Lung (tissue), 12 donors: ENCODE measurements around the gene NENF. TPM values are rescaled to one million over a fixed set of nuclear protein-coding genes. Genes with fewer than 3 reads are reported as not detected.

ENCODE experiments used
- ATAC-seq: fragments of 200-7000 bp; cut with Tn5 transposase; one replicate; pipeline ENCODE4 v1.9.1; 2020; ENCODE audit warnings: moderate number of reproducible peaks; ENCODE audit not compliant: insufficient read depth, low FRiP score
- DNase-seq, 3 donors: peaks; one replicate each; pipeline ENCODE4 v3.0.0-alpha.2; 2013 to 2017
- H3K27ac ChIP-seq, 2 donors: one replicate each; pipeline ENCODE4 v1.5.1; 2013; ENCODE audit warnings: mild to moderate bottlenecking in 2 of 2, moderate library complexity in 2 of 2, control low read depth in 1 of 2, inconsistent platforms in 1 of 2, low read depth in 1 of 2, low read length in 1 of 2
- H3K27me3 ChIP-seq, 3 donors: one replicate each; pipeline ENCODE4 v1.5.1; 2013; ENCODE audit warnings: low read length in 2 of 3; ENCODE audit not compliant: control insufficient read depth in 3 of 3, insufficient read depth in 3 of 3
- H3K36me3 ChIP-seq, 4 donors: one replicate each; pipeline ENCODE4 v1.5.1; 2013; ENCODE audit warnings: low read length in 4 of 4, mild to moderate bottlenecking in 1 of 4, moderate library complexity in 1 of 4; ENCODE audit not compliant: control insufficient read depth in 4 of 4, insufficient read depth in 4 of 4
- H3K4me1 ChIP-seq, 5 donors: one replicate each; pipeline ENCODE4 v1.5.1; 2013; ENCODE audit warnings: low read length in 5 of 5, mild to moderate bottlenecking in 2 of 5, moderate library complexity in 1 of 5; ENCODE audit not compliant: control insufficient read depth in 5 of 5, insufficient read depth in 5 of 5
- H3K4me3 ChIP-seq: one replicate; pipeline ENCODE4 v1.5.1; 2013; ENCODE audit warnings: mild to moderate bottlenecking, control low read depth, moderate library complexity
- H3K9ac ChIP-seq, 2 donors: one replicate each; pipeline ENCODE4 v1.5.1; 2013; ENCODE audit warnings: low read length in 2 of 2, control low read depth in 1 of 2; ENCODE audit not compliant: insufficient read depth in 1 of 2
- H3K9me3 ChIP-seq, 4 donors: one replicate each; pipeline ENCODE4 v1.5.1; 2013; ENCODE audit warnings: low read length in 3 of 4, mild to moderate bottlenecking in 1 of 4, moderate library complexity in 1 of 4; ENCODE audit not compliant: control insufficient read depth in 4 of 4, insufficient read depth in 3 of 4
- WGBS, 2 donors: extraction: QIAGEN DNeasy Blood & Tissue Kit; methylation state at CpG; one replicate each; pipeline ENCODE4 v1.1.7; 2013; 5-methylcytosine and 5-hydroxymethylcytosine counted together
- polyA plus RNA-seq, 2 donors: library from polyadenylated mRNA; stranded (reverse); fragments of 200-250 nt; gene quantifications; one replicate each; pipeline ENCODE4 v1.2.1, GENCODE V29; 2013
- total RNA-seq, 2 donors: library from RNA; depleted of rRNA in 1 of 2; stranded (reverse); fragments of >200 nt in 1 of 2; gene quantifications; one replicate each; pipeline ENCODE4 v1.2.1, GENCODE V29; 2014 to 2021
- TF ChIP-seq, protein P1 (sequence below): IDR thresholded peaks from 2 replicates; pipeline ENCODE4 v1.5.1; 2012; ENCODE audit warnings: mild to moderate bottlenecking; ENCODE audit errors: control extremely low read depth, extremely low read depth
- donor health status: control.
- donor health status: control.
- donor health status: Bipolar disorder and iron deficiency.
- donor health status: healthy.
- donor health status: DM: yes; HTN: yes; CAD: no.

NENF gene
- total and polyA plus RNA-seq, 4 donors, result 27.1 to 94.7 (median 43.5) TPM

DNA sequence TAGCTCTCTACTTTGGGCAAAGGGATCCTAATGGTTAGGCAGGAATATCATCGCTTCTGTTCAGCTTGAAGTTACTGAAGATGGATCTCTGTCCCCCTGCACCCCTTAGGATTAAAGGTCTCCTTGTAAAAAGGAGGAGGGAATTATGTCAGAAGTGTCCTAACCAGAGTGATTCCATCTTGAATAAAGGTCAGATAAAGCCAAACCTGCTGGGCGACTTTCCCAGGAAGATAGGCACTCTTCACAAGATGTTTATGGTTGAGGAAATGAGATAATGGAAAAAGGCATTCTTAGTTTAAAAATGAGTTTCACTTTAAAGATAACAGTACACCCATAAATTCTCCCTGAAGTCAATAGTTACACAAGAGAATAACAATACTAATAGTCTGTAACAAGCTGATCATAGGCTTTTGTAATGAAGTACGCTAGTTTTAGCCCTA is 1.7 kb upstream of the NENF start:
- Histone ChIP-seq H3K36me3 (no peaks in the 10 kb centered on the region), H3K27ac (no peak overlapping the region), H3K9me3 (no peaks in the 10 kb centered on the region), H3K27me3 (no peaks in the 10 kb centered on the region), H3K9ac (no peak overlapping the region), H3K4me1 (peaks cover 0 to 22% (median 3%) of the 10 kb centered on the region in 5 donors), H3K4me3 (no peak overlapping the region)
- WGBS, 2 donors, result 60 to 75% methylated on average over 3 of the region's 3 CpGs
- peak in 1 of 3 donors; percentile 24 for DNase-seq
- TF ChIP-seq, protein P1, sequence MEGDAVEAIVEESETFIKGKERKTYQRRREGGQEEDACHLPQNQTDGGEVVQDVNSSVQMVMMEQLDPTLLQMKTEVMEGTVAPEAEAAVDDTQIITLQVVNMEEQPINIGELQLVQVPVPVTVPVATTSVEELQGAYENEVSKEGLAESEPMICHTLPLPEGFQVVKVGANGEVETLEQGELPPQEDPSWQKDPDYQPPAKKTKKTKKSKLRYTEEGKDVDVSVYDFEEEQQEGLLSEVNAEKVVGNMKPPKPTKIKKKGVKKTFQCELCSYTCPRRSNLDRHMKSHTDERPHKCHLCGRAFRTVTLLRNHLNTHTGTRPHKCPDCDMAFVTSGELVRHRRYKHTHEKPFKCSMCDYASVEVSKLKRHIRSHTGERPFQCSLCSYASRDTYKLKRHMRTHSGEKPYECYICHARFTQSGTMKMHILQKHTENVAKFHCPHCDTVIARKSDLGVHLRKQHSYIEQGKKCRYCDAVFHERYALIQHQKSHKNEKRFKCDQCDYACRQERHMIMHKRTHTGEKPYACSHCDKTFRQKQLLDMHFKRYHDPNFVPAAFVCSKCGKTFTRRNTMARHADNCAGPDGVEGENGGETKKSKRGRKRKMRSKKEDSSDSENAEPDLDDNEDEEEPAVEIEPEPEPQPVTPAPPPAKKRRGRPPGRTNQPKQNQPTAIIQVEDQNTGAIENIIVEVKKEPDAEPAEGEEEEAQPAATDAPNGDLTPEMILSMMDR, result no peak
- ATAC-seq, result no peak

- H3K9me3 ChIP-seq, result no peaks in the 10 kb centered on the region
- H3K9ac ChIP-seq, result no peak overlapping the region
- H3K27ac ChIP-seq, result peak overlapping the region in 1 of 2 donors; percentile 20
- DNase-seq, result no peak
- WGBS, 2 donors, result 89 to 90% methylated on average over 9 of the region's 9 CpGs
- no peaks in the 10 kb centered on the region for H3K27me3 ChIP-seq
- TF ChIP-seq, protein P1, result no peak
- H3K36me3 ChIP-seq, result no peaks in the 10 kb centered on the region
- ATAC-seq, result no peak
- H3K4me1 ChIP-seq, result peaks cover 0 to 22% (median 3%) of the 10 kb centered on the region in 5 donors
- H3K4me3 ChIP-seq, result no peak overlapping the region
Observed at GRCh38 chr1:212431644-212432043, 1.1 kb upstream of the NENF start.

- Histone ChIP-seq H3K36me3 (no peaks in the 10 kb centered on the region), H3K9ac (peak overlapping the region in 1 of 2 donors; percentile 77), H3K9me3 (no peaks in the 10 kb centered on the region), H3K27ac (peak overlapping the region in 1 of 2 donors; percentile 91), H3K27me3 (no peaks in the 10 kb centered on the region), H3K4me3 (no peak overlapping the region), H3K4me1 (peaks cover 0 to 22% (median 3%) of the 10 kb centered on the region in 5 donors)
- DNase-seq (no peak), ATAC-seq (no peak)
- WGBS, 2 donors, result 21 to 37% methylated on average over 5 of the region's 5 CpGs
- TF ChIP-seq, protein P1, result no peak
Observed at GRCh38 chr1:212432272-212432660, 454 bp upstream of the NENF start.
